Frontal cortex (tissue), 4 donors: ENCODE results near the gene BMPR1B. TPM values are rescaled to one million over a fixed set of nuclear protein-coding genes. Genes with fewer than 3 reads are reported as not detected.

Experiments used
- DNase-seq, 2 donors: peaks; one replicate each; pipeline ENCODE4 v3.0.0; 2012; ENCODE audit warnings: low spot score in 2 of 2
- FAIRE-seq: peaks from 2 replicates; lab custom pipeline; 2012; peaks lifted over from hg19 to GRCh38; lab: Jason Lieb, UNC
- total RNA-seq: library from RNA; depleted of rRNA; stranded (reverse); fragments of >200 nt; gene quantifications from one replicate; pipeline ENCODE4 v1.2.3, GENCODE V29; 2014
- donor health status: control.
- donor health status: control.
- donor health status: control.

Gene BMPR1B
- total RNA-seq, 1 donor from 2014 or later = 8.2 TPM

DNA sequence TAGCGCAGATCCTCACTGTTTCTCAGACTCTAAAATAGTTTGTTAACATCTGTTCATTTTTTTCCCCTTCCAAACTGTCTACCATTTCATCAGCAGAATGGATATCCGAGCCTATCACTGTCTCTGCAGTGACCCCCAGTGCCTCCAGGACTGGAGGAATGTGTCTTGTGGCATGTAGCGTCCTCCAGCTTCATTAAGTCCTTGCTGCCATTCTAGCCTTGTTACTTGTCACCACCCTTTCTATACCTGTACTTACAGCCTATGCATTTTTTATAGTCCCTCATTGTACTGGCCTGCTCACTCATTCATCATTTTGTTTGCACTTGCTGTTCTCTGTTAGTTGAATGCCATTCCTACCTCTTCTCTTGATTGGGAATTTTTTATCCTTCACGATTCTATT is 179.1 kb downstream of the BMPR1B start:
- DNase-seq (no peak), FAIRE-seq (no peak)

DNA sequence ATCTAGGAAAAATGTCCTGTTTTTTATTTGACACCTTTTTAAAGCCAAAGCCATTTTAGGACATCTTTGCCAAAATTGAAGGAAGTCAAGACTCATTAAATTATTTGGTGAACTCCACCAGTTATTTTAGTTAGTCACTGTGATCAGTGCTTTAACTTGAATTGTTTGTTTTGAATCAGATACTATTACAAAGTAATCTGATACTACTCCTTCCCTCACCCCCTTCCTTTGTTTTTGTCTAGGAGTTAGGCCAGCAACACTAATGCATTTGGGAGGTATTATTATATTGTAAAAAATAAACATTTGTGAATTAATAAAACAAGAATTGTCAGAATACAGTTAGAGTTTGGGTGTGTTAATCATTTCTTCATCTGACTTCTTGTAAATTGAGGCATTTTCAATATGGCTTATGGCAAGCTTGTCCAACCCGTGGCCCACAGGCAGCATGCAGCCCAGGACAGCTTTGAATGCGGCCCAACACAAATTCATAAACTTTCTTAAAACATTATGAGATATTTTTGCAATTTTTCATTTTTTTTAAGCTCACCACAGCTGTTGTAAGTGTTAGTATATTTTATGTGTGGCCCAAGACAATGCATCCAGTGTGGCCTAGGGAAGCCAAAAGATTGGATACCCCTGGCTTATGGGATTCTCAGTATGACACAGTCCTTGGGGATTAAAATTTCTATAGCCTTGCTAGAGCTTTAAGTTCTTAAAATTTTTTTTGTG is 182.2 kb downstream of the BMPR1B start:
- FAIRE-seq (no peak), DNase-seq (no peak)

DNA sequence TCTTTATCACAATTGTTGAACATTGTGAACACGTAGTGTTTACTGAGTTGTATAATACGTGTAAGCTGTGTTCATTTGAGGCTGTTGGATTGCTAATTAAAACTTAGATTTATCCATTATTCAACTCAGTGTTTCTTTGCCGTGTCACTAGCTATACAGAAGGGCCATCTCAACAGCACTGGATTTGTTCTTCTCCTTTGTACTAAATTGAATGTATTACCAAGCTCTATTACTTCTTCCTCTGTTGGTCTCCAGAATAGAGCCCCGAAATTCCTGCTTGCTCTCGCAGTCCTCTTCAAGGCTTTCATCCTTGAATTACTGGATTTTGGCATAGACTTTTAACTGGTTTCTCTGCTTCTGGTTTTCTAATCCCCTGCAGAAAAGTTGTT is 182.8 kb downstream of the BMPR1B start:
- no peak for DNase-seq
- no peak for FAIRE-seq

DNA sequence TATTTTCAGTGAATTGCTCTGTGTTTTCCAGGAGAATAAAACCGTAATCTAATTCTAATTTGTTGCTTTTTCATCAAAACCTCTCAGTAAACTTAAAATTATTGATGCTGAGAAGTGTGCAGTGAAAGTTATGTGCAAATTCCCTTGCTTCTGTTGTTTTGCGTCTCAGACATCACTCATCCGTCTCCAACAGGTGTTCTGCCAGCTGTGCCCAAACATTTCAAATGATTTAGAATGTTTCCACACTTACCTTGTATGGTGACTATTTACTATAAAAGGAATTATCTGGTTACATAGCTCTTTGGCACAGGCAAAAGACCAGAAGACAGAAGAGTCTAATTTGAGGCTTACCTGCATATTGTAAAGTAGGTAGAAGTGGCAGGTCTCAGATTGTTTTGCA is 184.0 kb downstream of the BMPR1B start:
- no peak for DNase-seq
- FAIRE-seq = no peak

DNA sequence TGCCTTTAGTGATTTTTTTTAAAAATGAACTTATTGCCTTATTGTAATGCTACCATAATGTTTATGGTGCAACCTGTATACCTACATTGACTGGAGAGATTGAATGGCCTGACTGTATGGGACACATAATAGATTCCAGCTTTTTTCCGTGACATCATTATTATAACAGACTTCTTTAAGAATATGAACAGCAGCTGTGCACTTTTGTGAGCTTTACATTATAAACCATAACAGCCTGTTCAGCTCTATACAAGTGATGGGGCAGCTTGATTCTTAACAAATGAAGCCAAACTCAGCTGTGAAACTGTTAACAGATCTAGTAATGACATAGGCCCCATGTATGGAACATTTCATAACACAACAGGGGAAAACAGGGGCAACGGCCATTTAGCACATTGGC is 187.0 kb downstream of the BMPR1B start:
- no peak for FAIRE-seq

DNA sequence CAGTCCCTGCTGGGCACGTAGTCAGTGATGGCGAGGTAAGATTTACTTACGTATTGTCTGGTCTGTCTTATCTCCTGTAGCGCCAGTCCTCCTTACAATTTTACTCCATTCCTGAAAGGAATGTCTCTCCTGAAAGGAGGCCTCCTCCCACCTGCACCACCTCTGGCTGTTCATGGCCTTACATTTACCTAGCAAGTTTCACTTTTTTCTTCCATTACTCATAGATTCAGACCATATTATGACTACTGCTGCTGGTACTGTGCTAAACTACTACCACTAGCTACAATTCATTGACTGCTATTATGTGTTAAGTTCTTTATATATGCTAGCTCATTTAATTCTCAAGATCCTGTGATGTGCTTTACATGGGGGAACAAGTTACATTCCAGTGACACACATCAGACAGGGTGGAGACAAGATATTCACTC is 189.9 kb downstream of the BMPR1B start:
- FAIRE-seq (no peak), DNase-seq (no peak)

More for the DNA sequence above, 187.0 kb downstream of the BMPR1B start:
- no peak for DNase-seq

DNA sequence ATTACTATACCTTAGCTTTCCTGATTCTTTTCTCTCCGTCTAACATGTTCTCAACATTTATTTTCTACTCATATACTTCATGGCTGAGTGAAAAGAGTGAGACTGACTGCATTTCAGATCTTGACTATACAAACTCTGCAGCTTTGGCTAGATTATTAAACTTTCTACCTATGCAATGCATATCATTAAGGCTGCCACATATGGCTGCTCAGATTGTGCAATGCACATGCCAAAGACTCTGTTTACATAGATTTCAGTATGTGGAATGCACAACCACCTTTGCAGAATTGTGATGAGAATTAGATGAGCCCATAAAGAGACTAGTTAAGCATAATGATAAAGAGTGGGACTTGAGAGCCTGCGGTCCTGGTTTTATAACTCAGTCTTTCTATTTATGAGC is 196.5 kb downstream of the BMPR1B start:
- DNase-seq = no peak
- FAIRE-seq = no peak

DNA sequence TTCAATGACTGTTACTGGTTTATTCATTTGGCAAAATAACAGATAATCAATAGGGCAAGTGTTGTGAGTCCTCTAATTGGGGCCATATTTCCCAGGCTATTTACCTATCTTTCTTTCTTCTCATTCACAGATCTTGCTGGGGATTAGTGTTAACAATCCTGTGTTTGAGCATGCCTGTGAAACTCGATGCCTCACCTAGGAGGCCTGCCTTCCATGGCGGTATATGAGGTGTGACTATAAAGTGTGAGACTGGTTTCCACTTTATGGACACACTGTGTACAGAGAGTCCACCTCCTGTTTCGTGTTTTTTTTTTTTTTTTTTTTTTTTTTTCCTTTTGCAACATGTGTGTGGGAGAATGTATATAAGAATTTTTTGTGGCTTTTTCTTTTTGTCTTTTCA is 199.3 kb downstream of the BMPR1B start:
- no peak for DNase-seq
- FAIRE-seq = no peak

DNA sequence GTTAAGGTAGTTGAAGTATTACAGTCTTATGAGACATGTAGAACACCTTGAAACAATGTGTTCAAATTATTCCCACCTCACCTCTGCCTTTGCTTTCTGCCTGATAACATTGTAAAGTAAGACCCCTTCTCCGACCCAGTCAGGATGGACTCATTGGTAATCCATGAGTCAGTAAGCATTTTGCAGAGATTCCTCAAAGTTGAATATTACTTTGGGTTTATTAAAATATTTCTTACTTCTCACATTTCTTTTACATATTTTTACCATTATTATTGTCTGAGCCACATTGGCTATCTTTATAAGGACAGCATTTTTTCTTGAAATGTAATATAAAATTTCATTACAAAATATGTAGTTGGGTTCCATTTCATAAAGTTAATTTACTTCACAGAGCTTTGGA is 201.6 kb downstream of the BMPR1B start:
- no peak for FAIRE-seq
- DNase-seq = no peak

DNA sequence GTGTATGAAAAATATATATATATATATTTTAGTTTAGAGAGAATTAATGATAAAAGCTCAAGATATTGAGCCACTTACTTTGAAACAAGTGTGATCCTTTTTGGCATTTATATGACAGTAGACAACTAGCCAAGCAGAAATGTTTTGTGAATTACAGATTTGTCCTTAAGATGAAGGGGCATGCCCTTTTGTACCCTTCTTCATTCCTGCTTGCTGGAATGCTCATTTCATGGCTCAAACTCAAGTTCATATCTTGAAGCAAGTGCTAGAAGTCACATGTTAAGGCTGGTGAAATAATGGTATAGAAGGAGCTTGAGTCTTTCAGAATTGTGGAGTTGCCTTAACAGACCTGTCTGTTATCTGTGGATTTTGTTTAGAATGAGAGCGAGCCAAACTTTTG is 203.0 kb downstream of the BMPR1B start:
- DNase-seq = no peak
- no peak for FAIRE-seq

DNA sequence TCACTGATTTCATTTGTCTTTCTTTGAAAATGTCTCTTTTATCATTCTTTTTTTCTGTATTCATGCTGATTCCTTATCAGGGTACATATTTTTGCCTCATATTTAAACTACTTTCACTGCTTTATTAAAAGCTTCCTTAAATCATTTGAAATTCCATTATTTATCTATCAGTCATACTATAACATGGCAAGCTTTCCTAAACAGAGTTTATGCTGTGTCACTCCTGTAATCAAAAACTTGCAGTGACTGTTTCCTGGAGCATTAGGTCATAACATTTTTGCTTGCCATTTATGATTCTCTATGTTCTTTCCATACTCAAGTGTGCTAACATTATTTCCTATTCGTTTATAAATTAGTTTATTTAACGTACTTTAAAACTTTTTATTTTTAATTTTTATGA is 203.7 kb downstream of the BMPR1B start:
- DNase-seq = no peak
- no peak for FAIRE-seq

DNA sequence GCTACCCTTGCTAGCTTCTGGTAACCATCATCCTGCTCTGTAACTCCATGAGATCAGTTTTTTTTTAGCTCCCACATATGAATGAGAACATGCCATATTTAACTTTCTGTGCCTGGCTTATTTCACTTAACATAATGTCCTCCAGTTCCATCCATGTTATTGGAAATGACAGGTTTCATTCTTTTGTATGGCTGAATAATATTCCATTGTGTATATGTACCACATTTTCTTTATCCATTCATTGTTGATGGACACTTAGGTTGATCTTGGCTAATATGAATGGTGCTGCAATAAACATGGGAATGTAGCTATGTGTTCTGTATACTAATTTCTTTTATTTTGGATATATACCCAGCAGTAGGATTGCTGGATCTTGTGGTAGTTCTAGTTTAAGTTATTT is 204.7 kb downstream of the BMPR1B start:
- DNase-seq = no peak
- FAIRE-seq = no peak

DNA sequence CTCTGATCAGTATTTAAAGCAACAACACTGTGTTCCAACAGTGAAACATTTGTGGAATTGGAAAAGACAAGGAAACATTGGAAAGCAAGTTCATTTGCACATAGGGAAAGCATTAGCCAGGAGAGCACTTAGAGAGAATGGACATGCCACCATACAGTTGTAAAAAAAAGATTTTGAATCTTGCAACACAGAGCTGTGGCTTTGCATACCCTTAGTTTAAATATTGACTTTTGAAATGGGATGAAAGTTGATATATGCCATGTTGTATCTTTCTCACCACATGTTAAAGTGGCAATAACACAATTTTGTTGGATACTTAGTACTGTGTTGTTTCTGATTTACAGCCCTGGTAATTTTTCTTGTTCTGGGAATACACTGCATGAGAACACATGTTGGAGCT is 208.1 kb downstream of the BMPR1B start:
- no peak for FAIRE-seq

DNA sequence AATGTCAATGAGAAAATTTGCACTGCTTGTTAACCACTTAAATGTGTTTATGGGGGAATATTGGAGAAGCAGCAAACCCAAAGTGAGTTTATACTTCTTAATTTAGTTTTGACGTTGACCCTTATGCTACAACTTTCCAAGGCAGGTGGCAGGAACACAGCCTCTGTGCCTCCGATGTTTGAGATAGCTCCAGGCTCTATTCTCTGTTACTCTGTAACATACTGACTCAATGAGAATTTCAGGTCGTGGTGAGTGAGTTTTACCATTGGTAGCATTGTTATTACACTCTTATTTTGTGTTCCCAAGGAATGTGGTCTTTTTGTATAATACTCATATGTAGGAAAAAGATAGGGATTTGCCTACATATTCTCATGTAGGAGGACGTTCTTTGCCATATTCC is 210.7 kb downstream of the BMPR1B start:
- no peak for DNase-seq
- FAIRE-seq = no peak

More for the DNA sequence above, 208.1 kb downstream of the BMPR1B start:
- no peak for DNase-seq

DNA sequence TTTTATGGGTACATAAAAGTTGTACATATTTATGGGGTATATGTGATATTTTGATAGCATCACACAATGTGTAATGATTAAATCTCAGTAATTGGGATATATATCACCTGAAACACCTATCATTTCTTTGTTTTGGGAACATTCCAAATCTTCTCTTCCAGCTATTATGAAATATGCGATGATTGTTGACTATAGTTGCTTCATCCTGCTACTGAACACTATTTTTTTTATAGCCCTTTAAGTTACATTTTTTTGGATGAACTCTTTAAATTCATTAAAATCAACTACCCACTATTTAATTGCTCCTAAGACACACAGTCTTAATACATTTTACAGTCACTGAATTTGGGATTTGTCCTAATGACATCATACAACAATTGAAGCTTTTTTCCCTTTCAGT is 212.9 kb downstream of the BMPR1B start:
- no peak for DNase-seq
- no peak for FAIRE-seq

DNA sequence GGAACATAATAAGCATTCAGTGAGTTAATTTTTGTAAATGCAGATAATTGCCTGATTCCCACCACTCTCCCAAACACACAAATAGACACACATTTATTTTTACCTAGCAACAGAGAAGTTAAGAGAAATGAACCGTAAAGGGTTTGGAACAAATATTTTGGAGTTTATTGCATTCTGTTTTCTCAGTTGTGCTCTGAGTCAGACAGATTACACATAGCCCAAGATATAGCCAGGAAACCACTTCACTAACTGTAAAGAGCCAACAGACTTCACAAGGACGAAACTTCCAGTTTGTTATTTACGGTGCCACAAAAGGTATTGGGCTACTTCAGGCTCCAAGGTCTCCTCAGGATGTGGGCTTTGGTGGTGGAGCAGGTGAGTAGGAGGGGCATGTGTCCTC is 217.0 kb downstream of the BMPR1B start:
- DNase-seq (no peak), FAIRE-seq (no peak)

DNA sequence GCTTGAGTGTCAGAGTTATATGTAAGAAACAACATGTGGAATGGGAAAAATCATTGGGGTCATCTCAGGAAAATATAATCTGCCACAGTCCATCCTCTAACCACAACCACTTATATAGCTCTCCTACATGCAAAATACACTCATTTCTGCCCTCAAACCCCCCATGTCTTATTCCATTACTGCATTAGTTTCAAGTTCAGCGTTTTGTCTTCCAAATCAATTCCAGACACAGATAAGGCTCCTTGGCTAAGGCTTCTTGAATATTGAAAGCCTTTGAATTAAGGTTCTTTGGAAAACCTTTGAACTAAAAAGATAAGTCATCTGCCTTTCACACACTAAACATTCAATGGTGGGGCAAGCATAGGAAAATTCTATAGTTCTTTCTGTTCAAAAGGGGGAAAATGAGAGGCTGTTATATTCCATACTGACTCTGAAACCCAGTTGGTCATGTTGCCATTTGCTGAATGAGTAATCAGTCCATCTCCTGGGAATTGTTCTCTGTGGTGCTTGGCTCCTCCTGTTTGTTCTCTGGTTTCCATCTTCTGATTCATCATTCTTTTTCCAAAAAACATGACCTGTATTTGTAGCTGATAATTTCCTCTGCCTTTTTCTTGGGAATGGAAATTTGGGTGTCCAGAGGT is 218.7 kb downstream of the BMPR1B start:
- FAIRE-seq (no peak), DNase-seq (no peak)

DNA sequence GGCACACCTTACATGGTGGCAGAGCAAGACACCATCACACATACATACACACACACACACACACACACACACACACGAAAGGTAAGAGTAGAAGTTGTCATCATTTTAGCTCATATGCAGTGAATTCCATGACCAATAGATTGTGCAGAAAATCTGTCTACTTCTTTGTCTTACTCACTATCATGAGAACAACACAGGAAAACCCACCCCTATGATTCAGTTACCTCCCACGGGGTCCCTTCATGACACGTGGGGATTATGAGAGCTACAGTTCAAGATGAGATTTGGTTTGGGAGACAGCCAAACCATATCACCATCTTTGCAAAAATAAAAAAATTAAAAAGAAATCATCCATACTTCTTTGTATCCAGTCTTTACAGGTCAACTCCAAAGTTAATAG is 221.1 kb downstream of the BMPR1B start:
- DNase-seq = no peak
- no peak for FAIRE-seq

DNA sequence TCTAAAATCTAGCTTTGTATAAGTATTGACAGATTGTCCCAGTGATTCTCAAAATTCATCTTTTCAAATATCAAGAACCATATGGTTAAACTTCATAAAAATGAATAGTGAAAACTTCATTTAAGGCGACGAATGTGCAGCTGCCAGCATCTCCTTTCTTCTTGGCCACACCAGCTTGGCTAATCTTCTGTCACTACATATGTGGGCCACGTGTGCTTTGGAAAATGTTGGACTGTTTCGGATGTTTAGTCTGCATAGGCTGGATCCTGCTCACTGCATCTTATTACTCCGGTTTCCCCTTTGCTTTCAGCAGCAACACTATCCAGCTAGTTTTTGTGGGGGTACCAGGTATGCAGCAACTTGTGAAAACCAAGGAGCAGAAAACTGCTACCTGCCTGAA is 221.9 kb downstream of the BMPR1B start:
- no peak for DNase-seq
- no peak for FAIRE-seq

DNA sequence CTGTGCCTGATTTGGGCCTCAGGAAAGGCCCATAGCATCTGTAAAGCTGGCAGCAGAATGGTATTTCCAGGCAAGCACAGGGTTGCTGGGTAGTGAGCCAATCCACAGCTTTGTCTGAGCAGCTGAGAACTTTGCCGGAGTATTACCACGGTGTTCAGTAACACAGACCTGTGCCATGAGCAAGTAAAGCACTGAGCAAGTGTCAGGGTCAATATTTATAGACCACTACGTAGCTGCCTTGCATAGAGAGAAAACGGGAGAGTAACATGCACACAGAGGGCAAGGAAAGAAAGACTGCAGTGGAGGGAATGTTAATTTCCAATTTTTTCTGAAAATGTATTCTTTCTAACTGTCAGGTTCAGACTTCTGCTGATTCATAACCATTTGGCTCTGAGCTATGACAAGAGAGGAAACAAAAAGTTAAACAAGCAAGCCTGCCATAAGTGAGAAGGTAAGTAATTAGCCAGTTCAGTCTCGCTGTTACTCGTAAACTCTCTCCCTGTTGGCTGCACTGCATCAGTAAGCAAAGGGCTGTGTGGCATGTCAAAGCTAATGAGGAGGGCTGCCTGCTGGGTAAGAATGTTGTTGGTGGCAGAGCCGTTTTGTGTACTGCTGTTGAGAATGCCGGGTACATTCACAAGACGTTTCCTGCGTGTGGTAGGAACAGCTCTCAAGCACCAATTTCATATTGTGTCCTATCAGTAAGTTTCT is 238.1 kb downstream of the BMPR1B start:
- DNase-seq (no peak), FAIRE-seq (no peak)

DNA sequence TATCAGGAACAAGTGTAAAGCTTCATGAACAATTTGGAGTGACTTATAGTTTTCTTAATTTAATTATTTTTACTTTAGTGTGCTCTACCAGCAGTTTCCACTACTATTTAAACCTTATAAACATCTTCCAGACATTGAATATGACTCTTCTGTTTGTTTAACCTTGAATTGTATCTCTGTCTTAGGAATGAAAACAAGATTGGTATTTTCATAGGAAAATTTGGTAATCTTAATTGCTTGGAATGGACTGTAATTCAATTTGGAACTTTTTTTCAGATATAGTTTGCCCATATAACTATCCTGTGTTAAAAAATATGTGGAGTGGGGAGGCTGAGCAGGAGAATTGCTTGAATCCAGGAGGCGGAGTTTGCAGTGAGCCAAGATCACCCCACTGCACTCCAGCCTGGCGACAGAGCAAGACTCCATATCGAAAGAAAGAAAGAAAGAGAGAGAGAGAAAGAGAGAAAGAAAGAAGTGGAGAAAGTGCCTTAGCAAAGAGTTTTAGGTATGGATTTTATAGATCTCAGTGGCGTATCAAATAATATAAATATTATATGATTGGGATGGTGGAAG is 242.4 kb downstream of the BMPR1B start:
- no peak for FAIRE-seq
- no peak for DNase-seq
